ENCODE data around the gene PRDM12. TPM values are rescaled to one million over a fixed set of nuclear protein-coding genes. Genes with fewer than 3 reads are reported as not detected.

Gene PRDM12
- polyA plus RNA-seq, 3 donors from 2014 or later, result 1.0 TPM; not detected in 2

GRCh38 chr9:130665029-130665430 lies 636 bp downstream of the PRDM12 start:
- Mint-ChIP-seq H3K9me3 (no peaks in the 10 kb centered on the region), H3K36me3 (no peaks in the 10 kb centered on the region), H3K4me3 (peak overlapping the region in 2 of 5 donors; percentile 14 to 52), H3K4me1 (peaks cover 5% of the 10 kb centered on the region in 2 donors), H3K27ac (no peak overlapping the region), H3K27me3 (ENCODE audit: low read depth in 3 of 3) (peaks cover 14 to 28% (median 24%) of the 10 kb centered on the region in 3 donors)
- no peak for DNase-seq

- H3K9me3 Mint-ChIP-seq, result no peaks in the 10 kb centered on the region
- no peaks in the 10 kb centered on the region for H3K36me3 Mint-ChIP-seq
- H3K27ac Mint-ChIP-seq, result no peak overlapping the region
- peaks cover 5% of the 10 kb centered on the region in 2 donors for H3K4me1 Mint-ChIP-seq
- DNase-seq, result no peak
- H3K27me3 Mint-ChIP-seq (ENCODE audit: low read depth in 3 of 3), result peaks cover 14 to 29% (median 24%) of the 10 kb centered on the region in 3 donors
- H3K4me3 Mint-ChIP-seq, result peak overlapping the region in 2 of 5 donors; percentile 14 to 52
Measured at GRCh38 chr9:130665431-130666392, 1.3 kb downstream of the PRDM12 start.

GRCh38 chr9:130666393-130667119 lies 2.2 kb downstream of the PRDM12 start:
- peaks cover 14 to 29% (median 22%) of the 10 kb centered on the region in 3 donors for H3K27me3 Mint-ChIP-seq (ENCODE audit: low read depth in 3 of 3)
- no peak overlapping the region for H3K27ac Mint-ChIP-seq
- no peaks in the 10 kb centered on the region for H3K36me3 Mint-ChIP-seq
- H3K4me3 Mint-ChIP-seq, result no peak overlapping the region
- DNase-seq, result no peak
- no peaks in the 10 kb centered on the region for H3K9me3 Mint-ChIP-seq
- peaks cover 5% of the 10 kb centered on the region in 2 donors for H3K4me1 Mint-ChIP-seq

GRCh38 chr9:130667120-130667435 lies 2.7 kb downstream of the PRDM12 start:
- Mint-ChIP-seq H3K27ac (no peak overlapping the region), H3K4me3 (no peak overlapping the region), H3K27me3 (ENCODE audit: low read depth in 3 of 3) (peaks cover 10 to 26% (median 19%) of the 10 kb centered on the region in 3 donors), H3K9me3 (no peaks in the 10 kb centered on the region), H3K4me1 (peaks cover 5% of the 10 kb centered on the region in 2 donors), H3K36me3 (no peaks in the 10 kb centered on the region)
- DNase-seq, result no peak

GRCh38 chr9:130668196-130668595 lies 3.8 kb downstream of the PRDM12 start:
- Mint-ChIP-seq H3K27me3 (ENCODE audit: low read depth in 3 of 3) (peaks cover 9 to 19% (median 15%) of the 10 kb centered on the region in 3 donors), H3K9me3 (no peaks in the 10 kb centered on the region), H3K27ac (no peak overlapping the region), H3K4me1 (peaks cover 0 to 5% of the 10 kb centered on the region in 2 donors), H3K36me3 (no peaks in the 10 kb centered on the region), H3K4me3 (no peak overlapping the region)
- DNase-seq, result no peak

GRCh38 chr9:130668659-130669058 lies 4.3 kb downstream of the PRDM12 start:
- Mint-ChIP-seq H3K4me3 (no peak overlapping the region), H3K27me3 (ENCODE audit: low read depth in 3 of 3) (peaks cover 9 to 19% (median 15%) of the 10 kb centered on the region in 3 donors), H3K27ac (no peak overlapping the region)

GRCh38 chr9:130669965-130670364 lies 5.6 kb downstream of the PRDM12 start:
- DNase-seq, result no peak
- Mint-ChIP-seq H3K4me1 (peaks cover 0 to 5% of the 10 kb centered on the region in 2 donors), H3K27me3 (ENCODE audit: low read depth in 3 of 3) (peaks cover 6 to 19% (median 14%) of the 10 kb centered on the region in 3 donors), H3K4me3 (no peak overlapping the region), H3K27ac (no peak overlapping the region), H3K36me3 (no peaks in the 10 kb centered on the region), H3K9me3 (no peaks in the 10 kb centered on the region)

More at GRCh38 chr9:130668659-130669058, 4.3 kb downstream of the PRDM12 start:
- peaks cover 0 to 5% of the 10 kb centered on the region in 2 donors for H3K4me1 Mint-ChIP-seq
- H3K9me3 Mint-ChIP-seq, result no peaks in the 10 kb centered on the region
- no peaks in the 10 kb centered on the region for H3K36me3 Mint-ChIP-seq
- no peak for DNase-seq

- Mint-ChIP-seq H3K36me3 (no peaks in the 10 kb centered on the region), H3K9me3 (no peaks in the 10 kb centered on the region), H3K27ac (no peak overlapping the region), H3K4me3 (no peak overlapping the region), H3K4me1 (no peaks in the 10 kb centered on the region), H3K27me3 (ENCODE audit: low read depth in 3 of 3) (peaks cover 3 to 16% (median 10%) of the 10 kb centered on the region in 3 donors)
- DNase-seq, result no peak
Measured at GRCh38 chr9:130670644-130671043, 6.2 kb downstream of the PRDM12 start.

GRCh38 chr9:130672466-130672865 lies 8.1 kb downstream of the PRDM12 start:
- Mint-ChIP-seq H3K36me3 (no peaks in the 10 kb centered on the region), H3K27me3 (ENCODE audit: low read depth in 3 of 3) (peaks cover 2 to 14% (median 9%) of the 10 kb centered on the region in 3 donors), H3K9me3 (no peaks in the 10 kb centered on the region), H3K27ac (no peak overlapping the region), H3K4me1 (no peaks in the 10 kb centered on the region), H3K4me3 (no peak overlapping the region)
- no peak for DNase-seq

GRCh38 chr9:130672933-130673615 lies 8.7 kb downstream of the PRDM12 start:
- H3K36me3 Mint-ChIP-seq, result no peaks in the 10 kb centered on the region
- no peak for DNase-seq
- H3K27me3 Mint-ChIP-seq (ENCODE audit: low read depth in 3 of 3), result peaks cover 2 to 11% (median 11%) of the 10 kb centered on the region in 3 donors
- no peaks in the 10 kb centered on the region for H3K4me1 Mint-ChIP-seq
- H3K4me3 Mint-ChIP-seq, result no peak overlapping the region
- H3K9me3 Mint-ChIP-seq, result no peaks in the 10 kb centered on the region
- no peak overlapping the region for H3K27ac Mint-ChIP-seq

GRCh38 chr9:130675396-130675795 lies 11.0 kb downstream of the PRDM12 start:
- Mint-ChIP-seq H3K36me3 (no peaks in the 10 kb centered on the region), H3K27ac (no peak overlapping the region)
- DNase-seq, result no peak

GRCh38 chr9:130677252-130677651 lies 12.9 kb downstream of the PRDM12 start:
- Mint-ChIP-seq H3K27ac (no peak overlapping the region), H3K4me1 (peaks cover 3% of the 10 kb centered on the region in 2 donors), H3K27me3 (ENCODE audit: low read depth in 3 of 3) (peaks cover 3 to 7% (median 3%) of the 10 kb centered on the region in 3 donors), H3K9me3 (no peaks in the 10 kb centered on the region), H3K36me3 (no peaks in the 10 kb centered on the region), H3K4me3 (no peak overlapping the region)
- no peak for DNase-seq

More at GRCh38 chr9:130675396-130675795, 11.0 kb downstream of the PRDM12 start:
- H3K4me1 Mint-ChIP-seq, result no peaks in the 10 kb centered on the region
- no peaks in the 10 kb centered on the region for H3K9me3 Mint-ChIP-seq
- no peak overlapping the region for H3K4me3 Mint-ChIP-seq
- peaks cover 0 to 5% (median 3%) of the 10 kb centered on the region in 3 donors for H3K27me3 Mint-ChIP-seq (ENCODE audit: low read depth in 3 of 3)

GRCh38 chr9:130680836-130681768 lies 16.7 kb downstream of the PRDM12 start:
- Mint-ChIP-seq H3K9me3 (no peaks in the 10 kb centered on the region), H3K4me1 (peaks cover 6 to 9% of the 10 kb centered on the region in 2 donors), H3K36me3 (no peaks in the 10 kb centered on the region), H3K27ac (no peak overlapping the region), H3K27me3 (ENCODE audit: low read depth in 3 of 3) (peaks cover 6 to 9% (median 8%) of the 10 kb centered on the region in 3 donors), H3K4me3 (peak overlapping the region; percentile 53 to 94 (median 72))
- DNase-seq, result peak; percentile 61 to 69 (median 65)

Measured in immature natural killer cell (primary cell).